A673 (cell line): Measurements from ENCODE around the gene MOB4.

Experiments used
- CTCF ChIP-seq: fragments of 300-800, 200-600 bp; sonication (generic); conservative IDR thresholded peaks from 2 replicates; pipeline ENCODE4 v1.5.1; 2017; ENCODE audit warnings: low read depth, mild to moderate bottlenecking, antibody characterized with exemption, low read length, moderate library complexity, mixed read lengths
- EZH2 ChIP-seq: fragments of 200-600 bp; sonication (generic); IDR thresholded peaks from 2 replicates; pipeline ENCODE4 v1.6.1; 2017; ENCODE audit warnings: borderline replicate concordance, low read depth, mild to moderate bottlenecking, mixed read lengths, antibody characterized with exemption, low read length; ENCODE audit not compliant: poor library complexity, severe bottlenecking

DNA sequence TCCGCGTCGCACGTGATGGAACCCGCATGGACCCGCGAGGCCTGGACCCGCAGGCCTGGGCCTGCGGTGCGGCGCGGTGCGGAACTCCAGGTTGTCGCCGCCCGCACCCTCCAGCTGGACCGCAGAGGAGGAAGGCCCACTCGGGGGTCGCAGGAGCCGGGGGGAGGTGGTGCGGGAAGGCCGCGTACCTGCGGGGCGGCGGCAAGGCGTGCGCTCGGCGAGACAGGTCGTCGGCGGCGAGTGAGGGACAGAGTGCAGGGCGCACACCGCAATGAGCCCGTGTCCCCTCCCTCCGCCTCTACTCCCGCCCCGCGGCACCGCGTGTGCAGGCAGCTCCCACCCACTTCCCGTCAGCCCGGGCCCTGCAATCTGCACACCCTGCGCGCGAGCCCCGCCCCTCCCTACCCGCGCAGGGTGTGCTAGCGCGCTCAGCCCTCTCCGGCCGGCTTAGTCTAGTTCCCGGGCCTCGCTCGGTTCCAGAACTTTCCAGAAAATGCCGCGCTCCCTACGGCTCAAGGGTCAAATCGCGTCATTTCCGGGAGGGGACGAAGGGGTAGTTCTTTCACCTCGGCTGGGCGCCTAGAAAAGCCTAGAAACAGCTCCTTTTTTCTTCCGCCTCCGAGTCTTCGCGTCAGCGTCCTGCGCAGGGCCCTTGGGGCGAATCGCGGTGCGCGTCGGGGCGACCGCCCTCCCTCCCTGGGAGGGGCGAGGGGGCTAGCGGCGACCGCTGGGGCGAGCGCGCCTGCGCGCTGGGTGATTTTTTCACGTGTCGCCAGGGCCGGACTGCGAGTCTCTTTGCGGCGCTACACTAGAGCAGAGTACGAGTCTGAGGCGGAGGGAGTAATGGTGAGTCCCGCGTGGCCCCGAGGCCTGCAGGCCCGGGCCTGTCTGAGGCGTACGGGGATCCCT, 16.0 kb upstream of the MOB4 start, which contains the start of the genes HSPD1 and HSPE1:
- TF ChIP-seq CTCF, result no peak
- no peak for TF ChIP-seq EZH2
